HFF-Myc (cell line): Measurements from ENCODE around the gene MEGF9.

Source experiments
- DNase-seq: peaks from one replicate; pipeline ENCODE4 v3.0.0-alpha.2; 2011; ENCODE audit warnings: low read depth; ENCODE audit errors: extremely low read depth
- H3K4me3 ChIP-seq: replicated peaks from 2 replicates; pipeline ENCODE4 v1.5.1; 2011; ENCODE audit warnings: low read depth, mild to moderate bottlenecking, control low read depth, low read length
- TF ChIP-seq, protein P1 (sequence below): IDR thresholded peaks from 2 replicates; pipeline ENCODE4 v1.5.1; 2012; ENCODE audit warnings: mild to moderate bottlenecking, low read depth, low read length, control low read depth; ENCODE audit errors: missing control alignments

Gene MEGF9

DNA sequence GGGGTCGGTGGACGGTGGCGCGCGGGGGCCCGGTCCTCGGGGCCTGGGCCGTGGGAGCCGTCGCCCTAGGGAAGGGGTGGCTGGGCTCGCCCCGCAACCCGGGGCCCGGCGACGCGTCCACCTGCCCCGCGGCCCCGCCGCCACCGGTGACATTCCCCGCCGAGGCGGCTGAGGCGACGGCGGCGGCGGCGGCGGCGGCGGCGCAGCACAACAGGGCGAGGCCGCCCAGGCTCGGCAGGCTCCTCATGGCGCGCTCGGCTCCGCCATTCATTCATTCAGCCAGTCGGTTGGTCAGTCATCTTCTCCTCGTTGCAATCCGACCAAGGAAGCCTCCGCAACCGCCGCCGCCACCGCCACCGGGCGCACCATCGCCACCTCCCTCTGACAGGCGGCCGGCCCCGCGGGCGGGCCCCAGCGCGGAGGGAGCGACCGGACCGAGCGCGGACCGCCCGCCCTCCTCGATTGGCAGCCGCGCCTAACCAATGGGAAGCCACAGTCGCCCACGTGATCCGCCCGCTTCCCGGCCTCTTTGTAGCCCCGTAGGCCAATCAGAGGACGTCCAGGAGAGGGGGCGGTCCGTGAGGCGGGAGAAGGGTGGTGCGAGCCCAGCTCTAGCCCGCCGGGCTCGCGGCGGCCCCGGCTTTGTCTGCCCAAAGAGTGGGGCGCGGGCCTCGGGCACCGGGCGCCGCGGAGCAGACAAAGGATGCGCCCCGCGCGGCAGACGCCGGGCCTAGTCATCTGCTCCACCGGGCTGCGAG lies at the start of gene MEGF9:
MEGF9 (minus strand) TSS at position 383 of the 758 bp plus-strand sequence; CDS start at position 271, 112 bp downstream.
- H3K4me3 ChIP-seq = peak within 1 kb of the TSS; percentile 66
- DNase-seq = peak; percentile 86
- TF ChIP-seq, protein P1, sequence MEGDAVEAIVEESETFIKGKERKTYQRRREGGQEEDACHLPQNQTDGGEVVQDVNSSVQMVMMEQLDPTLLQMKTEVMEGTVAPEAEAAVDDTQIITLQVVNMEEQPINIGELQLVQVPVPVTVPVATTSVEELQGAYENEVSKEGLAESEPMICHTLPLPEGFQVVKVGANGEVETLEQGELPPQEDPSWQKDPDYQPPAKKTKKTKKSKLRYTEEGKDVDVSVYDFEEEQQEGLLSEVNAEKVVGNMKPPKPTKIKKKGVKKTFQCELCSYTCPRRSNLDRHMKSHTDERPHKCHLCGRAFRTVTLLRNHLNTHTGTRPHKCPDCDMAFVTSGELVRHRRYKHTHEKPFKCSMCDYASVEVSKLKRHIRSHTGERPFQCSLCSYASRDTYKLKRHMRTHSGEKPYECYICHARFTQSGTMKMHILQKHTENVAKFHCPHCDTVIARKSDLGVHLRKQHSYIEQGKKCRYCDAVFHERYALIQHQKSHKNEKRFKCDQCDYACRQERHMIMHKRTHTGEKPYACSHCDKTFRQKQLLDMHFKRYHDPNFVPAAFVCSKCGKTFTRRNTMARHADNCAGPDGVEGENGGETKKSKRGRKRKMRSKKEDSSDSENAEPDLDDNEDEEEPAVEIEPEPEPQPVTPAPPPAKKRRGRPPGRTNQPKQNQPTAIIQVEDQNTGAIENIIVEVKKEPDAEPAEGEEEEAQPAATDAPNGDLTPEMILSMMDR = no peak

DNA sequence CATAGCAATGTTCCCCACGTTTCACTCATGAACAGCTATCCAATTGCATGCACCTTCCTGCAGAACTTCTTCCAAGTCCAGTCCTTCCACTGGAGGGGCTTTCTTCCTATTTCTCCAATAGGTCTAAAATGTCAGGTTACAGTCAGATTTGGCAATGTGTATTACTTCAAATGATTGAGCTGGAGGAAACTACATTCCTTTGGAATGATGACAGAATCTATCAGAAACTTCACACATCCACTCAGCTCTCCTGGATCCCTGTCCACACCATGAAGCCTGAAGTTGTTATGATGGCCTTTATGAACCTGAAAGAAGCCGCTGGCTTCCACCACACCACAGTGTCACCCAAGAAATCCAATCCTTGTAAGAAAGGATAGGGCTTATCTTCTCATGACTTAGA lies 46.7 kb upstream of the MEGF9 start:
- DNase-seq = no peak
- TF ChIP-seq, protein P1 = no peak
- no peak overlapping the region for H3K4me3 ChIP-seq

DNA sequence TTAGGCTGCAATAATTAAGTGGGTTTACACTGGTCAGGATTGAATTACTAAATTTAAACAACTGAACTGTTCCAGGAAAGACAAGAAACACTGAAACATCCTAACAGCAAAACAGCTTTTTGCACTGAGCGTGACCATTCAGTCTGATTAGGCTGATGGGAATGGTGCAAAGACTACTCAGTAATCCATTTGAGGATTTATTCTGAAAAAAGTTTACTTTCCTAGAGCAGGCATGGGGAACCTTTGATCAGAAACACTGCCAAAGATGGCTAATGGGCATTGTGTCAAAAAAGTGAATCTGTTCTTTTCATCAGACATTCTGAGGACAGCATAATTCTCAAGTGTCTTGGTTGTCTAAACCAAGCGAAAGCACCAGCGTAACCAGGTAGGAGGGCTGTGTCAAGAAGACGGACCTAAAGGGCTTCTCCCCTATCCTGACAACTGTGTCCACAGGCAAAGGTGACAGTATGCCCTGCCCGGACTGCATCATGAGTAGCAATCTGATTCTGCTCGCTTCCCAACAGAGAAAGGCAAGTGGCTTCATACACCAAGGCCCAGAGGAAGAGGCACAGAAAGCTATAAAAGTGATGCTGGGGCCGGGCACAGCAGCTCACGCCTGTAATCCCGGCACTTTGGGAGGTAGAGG lies 45.6 kb upstream of the MEGF9 start:
- TF ChIP-seq, protein P1 = no peak
- DNase-seq = no peak
- H3K4me3 ChIP-seq = no peak overlapping the region

DNA sequence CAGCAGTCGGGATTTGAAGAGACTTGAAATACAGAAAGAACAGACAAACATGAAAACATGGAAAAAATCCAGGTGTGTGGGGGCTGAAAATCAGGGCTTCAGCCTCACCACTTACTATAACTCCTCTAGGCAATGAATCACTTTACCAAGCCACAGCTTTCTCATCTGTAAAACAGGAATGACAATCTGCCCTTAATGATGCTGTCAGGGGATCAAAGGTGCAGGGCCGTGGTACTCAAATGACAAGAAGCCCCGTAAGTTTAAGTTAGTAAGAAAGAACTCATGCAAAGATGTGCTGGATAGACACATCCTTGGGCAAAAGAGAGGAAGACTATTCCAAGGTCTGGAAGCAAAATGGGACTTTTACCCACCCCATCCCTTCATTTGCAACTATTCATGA lies 44.3 kb upstream of the MEGF9 start:
- DNase-seq = no peak
- TF ChIP-seq, protein P1 = no peak
- no peak overlapping the region for H3K4me3 ChIP-seq

DNA sequence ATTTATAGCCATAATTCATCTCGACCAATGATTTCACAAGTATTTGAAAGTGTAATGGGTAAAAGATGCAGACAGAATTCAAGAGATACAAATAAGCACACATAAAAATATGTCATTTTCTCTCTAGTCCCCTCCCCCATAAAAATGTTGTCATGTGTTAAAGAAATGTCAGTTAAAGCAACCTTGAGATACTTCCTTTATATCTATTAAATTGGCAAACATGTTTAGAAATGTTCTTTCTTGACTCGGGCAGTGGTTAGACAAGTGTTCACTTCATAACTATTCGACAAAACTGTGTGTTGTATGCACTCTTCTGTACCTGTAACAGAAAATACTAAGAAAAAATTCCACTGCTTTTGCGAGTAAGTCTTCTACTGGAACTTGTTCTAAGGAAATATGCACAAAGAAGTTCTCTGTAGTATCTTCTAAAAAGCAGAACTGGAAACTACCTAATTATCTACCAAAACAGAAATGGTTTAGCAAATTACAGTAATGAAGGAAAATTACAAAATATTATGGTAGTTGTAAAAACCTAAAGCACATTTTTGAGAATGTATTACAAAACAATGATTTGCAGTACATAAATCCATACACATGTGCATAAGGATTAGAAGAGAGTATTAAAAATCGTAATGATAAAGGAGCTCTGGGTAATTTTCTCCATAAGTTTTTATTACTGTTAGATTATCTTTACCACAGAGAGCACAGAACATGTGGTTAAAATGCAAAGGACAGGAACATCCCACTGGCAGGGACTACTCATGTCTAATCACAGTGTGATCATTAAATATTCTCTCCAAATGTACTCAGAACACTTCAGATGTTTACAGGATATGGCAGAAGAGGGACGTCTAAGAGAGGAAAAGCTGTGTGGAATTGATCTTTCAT lies 43.0 kb upstream of the MEGF9 start:
- no peak overlapping the region for H3K4me3 ChIP-seq
- DNase-seq = no peak
- TF ChIP-seq, protein P1 = no peak

DNA sequence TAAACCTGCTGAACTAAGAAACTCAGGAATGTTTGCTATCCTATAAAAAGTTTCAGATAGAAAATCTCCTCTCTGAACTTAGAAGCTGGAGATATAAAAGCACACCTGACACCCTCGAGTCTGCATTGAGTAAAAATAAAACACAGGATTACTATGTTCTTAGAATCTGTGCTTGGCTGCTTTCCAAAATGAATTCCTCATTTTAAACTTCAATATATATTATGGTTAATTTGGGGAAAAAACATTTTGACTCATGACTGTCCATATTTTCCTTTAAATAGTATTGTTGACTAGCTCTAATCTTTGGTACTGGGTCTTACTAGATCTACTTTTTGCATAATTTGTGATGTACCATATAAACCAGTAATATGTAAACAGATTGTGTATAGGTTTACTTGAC lies 42.3 kb upstream of the MEGF9 start:
- no peak for DNase-seq
- no peak overlapping the region for H3K4me3 ChIP-seq
- TF ChIP-seq, protein P1 = no peak
